H9 (cell line): ENCODE data around the gene CTNNAL1. TPM values are rescaled to one million over a fixed set of nuclear protein-coding genes. Genes with fewer than 3 reads are reported as not detected.

Experiments
- DNase-seq: peaks from one replicate; pipeline ENCODE4 v3.0.0-alpha.2; 2017
- H2AFZ ChIP-seq: one replicate; pipeline ENCODE4 v1.6.1; 2013; ENCODE audit warnings: mild to moderate bottlenecking, low read length, control low read depth, moderate library complexity
- H2AK5ac ChIP-seq: 2 replicates; pipeline ENCODE4 v1.6.1; 2013; ENCODE audit warnings: low read length, control low read depth, mixed read lengths; ENCODE audit not compliant: insufficient read length
- H2BK120ac ChIP-seq: one replicate; pipeline ENCODE4 v1.6.1; 2013; ENCODE audit warnings: low read depth, mild to moderate bottlenecking, low read length, control low read depth, inconsistent platforms; ENCODE audit not compliant: poor library complexity, severe bottlenecking
- H2BK12ac ChIP-seq: 2 replicates; pipeline ENCODE4 v1.6.1; 2013; ENCODE audit warnings: low read length, control low read depth, mixed read lengths, low read depth; ENCODE audit not compliant: insufficient read length
- H2BK15ac ChIP-seq: 2 replicates; pipeline ENCODE4 v1.6.1; 2013; ENCODE audit warnings: low read depth, low read length, control low read depth
- H2BK20ac ChIP-seq: one replicate; pipeline ENCODE4 v1.6.1; 2013; ENCODE audit warnings: low read depth, mild to moderate bottlenecking, low read length, control low read depth, inconsistent platforms; ENCODE audit not compliant: poor library complexity, severe bottlenecking
- H2BK5ac ChIP-seq: 2 replicates; pipeline ENCODE4 v1.6.1; 2013; ENCODE audit warnings: low read length, control low read depth, mixed read lengths; ENCODE audit not compliant: insufficient read length
- H3K14ac ChIP-seq: 2 replicates; pipeline ENCODE4 v1.6.1; 2013; ENCODE audit warnings: low read length, control low read depth; ENCODE audit not compliant: insufficient read depth
- H3K18ac ChIP-seq: 2 replicates; pipeline ENCODE4 v1.6.1; 2013; ENCODE audit warnings: low read depth, mild to moderate bottlenecking, mixed read lengths, low read length, control low read depth; ENCODE audit not compliant: insufficient read length
- H3K23ac ChIP-seq: 2 replicates; pipeline ENCODE4 v1.6.1; 2013; ENCODE audit warnings: low read length, control low read depth, mixed read lengths, low read depth; ENCODE audit not compliant: insufficient read length
- H3K23me2 ChIP-seq: 2 replicates; pipeline ENCODE4 v1.6.1; 2013; ENCODE audit warnings: low read depth, mild to moderate bottlenecking, mixed read lengths, low read length, control low read depth; ENCODE audit not compliant: insufficient read length, poor library complexity, severe bottlenecking
- H3K27ac ChIP-seq: 2 replicates; pipeline ENCODE4 v1.5.1; 2013; ENCODE audit warnings: low read length, control low read depth, mixed read lengths, low read depth; ENCODE audit not compliant: insufficient read length
- H3K27me3 ChIP-seq: 2 replicates; pipeline ENCODE4 v1.6.1; 2013; ENCODE audit warnings: low read length, control low read depth, inconsistent platforms; ENCODE audit not compliant: insufficient read depth
- H3K4ac ChIP-seq: 2 replicates; pipeline ENCODE4 v1.6.1; 2013; ENCODE audit warnings: low read depth, mild to moderate bottlenecking, control low read depth, inconsistent platforms, low read length, moderate library complexity
- H3K4me1 ChIP-seq: 2 replicates; pipeline ENCODE4 v1.6.1; 2013; ENCODE audit warnings: low read length, control low read depth, inconsistent platforms; ENCODE audit not compliant: insufficient read depth
- H3K4me2 ChIP-seq: 2 replicates; pipeline ENCODE4 v1.6.1; 2013; ENCODE audit warnings: low read length, control low read depth, mixed read lengths; ENCODE audit not compliant: insufficient read length, insufficient read depth
- H3K56ac ChIP-seq: 2 replicates; pipeline ENCODE4 v1.6.1; 2013; ENCODE audit warnings: low read depth, mild to moderate bottlenecking, mixed read lengths, low read length, control low read depth; ENCODE audit not compliant: insufficient read length
- H3K79me1 ChIP-seq: 2 replicates; pipeline ENCODE4 v1.6.1; 2013; ENCODE audit warnings: low read depth, mild to moderate bottlenecking, moderate library complexity, low read length, control low read depth, inconsistent platforms; ENCODE audit not compliant: insufficient read depth, poor library complexity, severe bottlenecking
- H3K79me2 ChIP-seq: 2 replicates; pipeline ENCODE4 v1.6.1; 2013; ENCODE audit warnings: low read length, control low read depth, inconsistent platforms; ENCODE audit not compliant: insufficient read depth
- H3K9ac ChIP-seq: 2 replicates; pipeline ENCODE4 v1.6.1; 2013; ENCODE audit warnings: low read length, control low read depth, mixed read lengths; ENCODE audit not compliant: insufficient read length; ENCODE audit errors: extremely low read depth
- H3K9me3 ChIP-seq: one replicate; pipeline ENCODE4 v1.6.1; 2013; ENCODE audit warnings: low read depth, low read length, inconsistent platforms; ENCODE audit not compliant: control insufficient read depth
- H3T11ph ChIP-seq: one replicate; pipeline ENCODE4 v1.6.1; 2013; ENCODE audit warnings: mild to moderate bottlenecking, low read length, control low read depth, inconsistent platforms
- H4K20me1 ChIP-seq: one replicate; pipeline ENCODE4 v1.6.1; 2013; ENCODE audit not compliant: control insufficient read depth, insufficient read length, insufficient read depth
- H4K5ac ChIP-seq: 2 replicates; pipeline ENCODE4 v1.6.1; 2013; ENCODE audit warnings: low read depth, mild to moderate bottlenecking, mixed read lengths, low read length, control low read depth; ENCODE audit not compliant: insufficient read length
- H4K8ac ChIP-seq: replicated peaks from 2 replicates; pipeline ENCODE4 v1.6.1; 2013; ENCODE audit warnings: low read length, control low read depth, mixed read lengths, low read depth; ENCODE audit not compliant: insufficient read length
- H4K91ac ChIP-seq: 2 replicates; pipeline ENCODE4 v1.6.1; 2013; ENCODE audit warnings: low read depth, mild to moderate bottlenecking, moderate library complexity, mixed read lengths, low read length, control low read depth; ENCODE audit not compliant: insufficient read length
- H3K27ac Mint-ChIP-seq, 3 experiments: 2 replicates in 2 of 3; 3 replicates in 1 of 3; pipeline ENCODE4 v1.8.0; 2020 to 2021; ENCODE audit warnings: mixed read lengths in 3 of 3, mild to moderate bottlenecking in 1 of 3, moderate library complexity in 1 of 3
- H3K27me3 Mint-ChIP-seq: 2 replicates; pipeline ENCODE4 v1.8.0; 2021; ENCODE audit warnings: low read depth, mild to moderate bottlenecking, moderate library complexity, mixed read lengths
- H3K36me3 Mint-ChIP-seq, 3 experiments: 2 replicates in 2 of 3; 3 replicates in 1 of 3; pipeline ENCODE4 v1.8.0; 2020 to 2021; ENCODE audit warnings: low read depth in 3 of 3, mixed read lengths in 3 of 3; ENCODE audit not compliant: insufficient read depth in 1 of 3
- H3K4me1 Mint-ChIP-seq, 2 experiments: 2 replicates each; pipeline ENCODE4 v1.8.0; 2020; ENCODE audit warnings: mixed read lengths in 2 of 2
- H3K4me3 Mint-ChIP-seq, 2 experiments: 2 replicates in 1 of 2; 3 replicates in 1 of 2; pipeline ENCODE4 v1.8.0; 2020 to 2021; ENCODE audit warnings: mild to moderate bottlenecking in 2 of 2, mixed read lengths in 2 of 2, moderate library complexity in 1 of 2
- H3K9me3 Mint-ChIP-seq, 2 experiments: 2 replicates in 1 of 2; 3 replicates in 1 of 2; pipeline ENCODE4 v1.8.0; 2020; ENCODE audit warnings: mild to moderate bottlenecking in 2 of 2, mixed read lengths in 2 of 2, moderate library complexity in 1 of 2
- CTCF ChIP-seq: fragments of 200-600 bp; sonication (generic); conservative IDR thresholded peaks from 3 replicates; pipeline ENCODE4 v1.8.0; 2021; ENCODE audit warnings: antibody characterized with exemption, mild to moderate bottlenecking
- WGBS: extraction: QIAGEN DNeasy Blood & Tissue Kit; methylation state at CpG from one replicate; pipeline ENCODE4 v1.1.7; 2013; ENCODE audit warnings: missing lambda C conversion rate, low lambda C conversion rate, mixed read lengths; ENCODE audit not compliant: insufficient read length; ENCODE audit errors: extremely low coverage; 5-methylcytosine and 5-hydroxymethylcytosine counted together
- microRNA-seq: library from miRNA; unstranded; fragments of <30 nt; microRNA quantifications from one replicate; pipeline ENCODE4, GENCODE V29; 2020; ENCODE audit warnings: borderline microRNAs expressed
- total RNA-seq: library from RNA; stranded (reverse); gene quantifications from 2 replicates; pipeline ENCODE4 v1.2.1, GENCODE V29; 2021

Gene CTNNAL1
- total RNA-seq, 1 experiment from 2014 or later = 52.9 TPM

DNA sequence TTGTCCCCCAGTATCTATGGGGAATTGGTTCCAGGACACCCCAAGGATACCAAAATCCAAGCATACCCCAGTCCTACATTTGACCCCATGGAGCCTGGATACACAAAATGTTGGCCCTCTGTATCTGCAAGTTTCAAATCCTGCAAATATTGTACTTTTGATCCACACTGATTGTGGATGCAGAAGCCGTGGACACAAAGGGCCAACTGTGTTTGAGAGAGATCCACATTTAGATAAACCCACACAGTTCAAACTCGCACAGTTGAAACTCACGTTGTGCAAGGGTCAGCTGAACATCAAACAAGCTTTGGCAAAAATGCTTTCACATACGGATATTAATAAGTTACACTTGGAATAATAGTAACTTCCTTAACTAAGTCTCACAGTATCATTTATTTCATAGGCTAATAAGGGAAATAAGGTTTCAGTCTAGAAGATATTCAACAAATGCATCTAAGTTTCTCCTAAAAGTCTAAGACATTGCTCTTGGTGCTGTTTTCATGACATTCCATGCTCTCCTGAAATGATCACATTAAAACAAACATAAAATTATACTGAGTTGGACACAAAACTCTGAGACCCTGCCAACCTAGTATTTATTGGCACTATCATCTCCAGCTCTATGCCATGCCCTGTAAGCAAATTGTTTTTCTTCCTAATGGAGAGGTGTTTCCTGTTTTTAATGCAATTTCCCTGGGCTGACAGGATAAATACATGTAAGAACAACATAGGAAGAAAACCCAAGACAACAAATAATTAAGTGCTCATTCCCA, 118.9 kb downstream of the CTNNAL1 start:
- no peak overlapping the region for H3K4me3 Mint-ChIP-seq

More for the DNA sequence above, 118.9 kb downstream of the CTNNAL1 start:
- H4K8ac ChIP-seq = no peak overlapping the region
- H3K14ac ChIP-seq = no peak overlapping the region
- no peak overlapping the region for H3K4me2 ChIP-seq
- no peak for TF ChIP-seq CTCF
- no peaks in the 10 kb centered on the region for H3K9me3 Mint-ChIP-seq
- H3K4me1 ChIP-seq = no peaks in the 10 kb centered on the region
- DNase-seq = no peak
- H3K9ac ChIP-seq = no peak overlapping the region
- H3K4ac ChIP-seq = no peak overlapping the region
- H3K23ac ChIP-seq = no peak overlapping the region
- no peak overlapping the region for H2BK15ac ChIP-seq
- no peak overlapping the region for H4K5ac ChIP-seq
- H3K36me3 Mint-ChIP-seq = peaks cover 23 to 91% (median 57%) of the 10 kb centered on the region in 3 experiments; a peak in 6 of 7 replicates
- H2BK120ac ChIP-seq = no peak overlapping the region
- H3K4me1 Mint-ChIP-seq = no peaks in the 10 kb centered on the region
- H2BK5ac ChIP-seq = no peak overlapping the region
- no peak overlapping the region for H3K27ac Mint-ChIP-seq
- H2AFZ ChIP-seq = no peak overlapping the region
- no peak overlapping the region for H3K18ac ChIP-seq
- H3K79me1 ChIP-seq = no peaks in the 10 kb centered on the region
- H2AK5ac ChIP-seq = no peak overlapping the region
- H4K91ac ChIP-seq = no peak overlapping the region
- H3K79me2 ChIP-seq = no peaks in the 10 kb centered on the region
- no peak overlapping the region for H3T11ph ChIP-seq
- H3K9me3 ChIP-seq = no peaks in the 10 kb centered on the region
- H3K27me3 ChIP-seq = no peaks in the 10 kb centered on the region
- H3K27me3 Mint-ChIP-seq = no peaks in the 10 kb centered on the region
- H3K23me2 ChIP-seq = no peaks in the 10 kb centered on the region
- H2BK20ac ChIP-seq = no peak overlapping the region
- H4K20me1 ChIP-seq = no peaks in the 10 kb centered on the region
- H2BK12ac ChIP-seq = no peak overlapping the region
- WGBS = no CpG with 5 or more reads among the region's 4 CpGs
- no peak overlapping the region for H3K56ac ChIP-seq
- H3K27ac ChIP-seq = no peak overlapping the region

Small RNA genes lying within 50 kb of the gene (microRNA-seq; reads per million reads assigned to microRNA genes)
- gene MIR32 = 139 reads per million, percentile 77 among the genes with 10 or more reads in this experiment

Other genes starting within 250 kb of the CTNNAL1 start
- gene ACTL7B, start 157.5 kb downstream of the CTNNAL1 start, total RNA-seq = 0.09 TPM in 1 of 2 replicates, not detected in the other
- gene ACTL7A, start 151.2 kb downstream of the CTNNAL1 start, total RNA-seq = not detected in 2 replicates
- 34.7 and 38.7 TPM in 2 replicates for gene ELP1, start 79.4 kb downstream of the CTNNAL1 start, total RNA-seq
- 10.9 and 11.7 TPM in 2 replicates for gene ABITRAM, start 79.1 kb downstream of the CTNNAL1 start, total RNA-seq
- 37.9 and 38.3 TPM in 2 replicates for gene TMEM245, start 106.4 kb upstream of the CTNNAL1 start, total RNA-seq
- 3.3 and 3.5 TPM in 2 replicates for gene FRRS1L, start 153.8 kb upstream of the CTNNAL1 start, total RNA-seq